Mesenchymal stem cell (in vitro differentiated cells and primary cell): Measurements from ENCODE around the gene NOBOX. TPM values are rescaled to one million over a fixed set of nuclear protein-coding genes. Genes with fewer than 3 reads are reported as not detected.
"Not testable (repeated sequence)": the region's sequence is repeated elsewhere in the genome, so short reads cannot be mapped to it uniquely, and the experiment has no call there.

Source experiments
- DNase-seq: peaks from one replicate; pipeline ENCODE4 v3.0.0-alpha.2; 2013
- H2AFZ ChIP-seq: one replicate; pipeline ENCODE4 v1.6.1; 2013; ENCODE audit warnings: low read depth, mild to moderate bottlenecking, control low read depth, inconsistent platforms, low read length, moderate library complexity
- H2AK5ac ChIP-seq: 2 replicates; pipeline ENCODE4 v1.6.1; 2013; ENCODE audit warnings: low read length, moderate library complexity, mild to moderate bottlenecking, inconsistent platforms; ENCODE audit not compliant: severe bottlenecking
- H2BK120ac ChIP-seq: one replicate; pipeline ENCODE4 v1.6.1; 2013; ENCODE audit warnings: low read depth, mild to moderate bottlenecking, inconsistent platforms, low read length, moderate library complexity
- H2BK12ac ChIP-seq, 2 experiments: one replicate each; pipeline ENCODE4 v1.6.1; 2013; ENCODE audit warnings: inconsistent platforms in 2 of 2, low read length in 2 of 2, mild to moderate bottlenecking in 2 of 2, moderate library complexity in 2 of 2, control low read depth in 1 of 2
- H2BK15ac ChIP-seq: one replicate; pipeline ENCODE4 v1.6.1; 2013; ENCODE audit warnings: mild to moderate bottlenecking, low read depth, inconsistent platforms; ENCODE audit not compliant: poor library complexity, severe bottlenecking
- H2BK5ac ChIP-seq: 2 replicates; pipeline ENCODE4 v1.6.1; 2013; ENCODE audit warnings: low read depth, mild to moderate bottlenecking, low read length, control low read depth, inconsistent platforms; ENCODE audit not compliant: poor library complexity, severe bottlenecking
- H3K14ac ChIP-seq, 2 experiments: one replicate each; pipeline ENCODE4 v1.6.1; 2013; ENCODE audit warnings: inconsistent platforms in 2 of 2, low read length in 2 of 2, control low read depth in 1 of 2, mild to moderate bottlenecking in 1 of 2, moderate library complexity in 1 of 2
- H3K18ac ChIP-seq, 2 experiments: one replicate each; pipeline ENCODE4 v1.6.1; 2013; ENCODE audit warnings: inconsistent platforms in 2 of 2, low read length in 2 of 2, control low read depth in 1 of 2, low read depth in 1 of 2, mild to moderate bottlenecking in 1 of 2
- H3K23ac ChIP-seq, 2 experiments: one replicate each; pipeline ENCODE4 v1.6.1; 2013; ENCODE audit warnings: inconsistent platforms in 2 of 2, low read length in 2 of 2, mild to moderate bottlenecking in 2 of 2, moderate library complexity in 2 of 2, control low read depth in 1 of 2
- H3K27ac ChIP-seq: 2 replicates; pipeline ENCODE4 v1.5.1; 2013; ENCODE audit warnings: mild to moderate bottlenecking, moderate library complexity, low read length, control low read depth, inconsistent platforms; ENCODE audit not compliant: poor library complexity, severe bottlenecking
- H3K27me3 ChIP-seq, 2 experiments: 2 replicates each; pipeline versions ENCODE4 v1.6.1 to v1.7.0; 2013; ENCODE audit warnings: low read length in 2 of 2, mild to moderate bottlenecking in 2 of 2, moderate library complexity in 2 of 2, control low read depth in 1 of 2, inconsistent platforms in 1 of 2; ENCODE audit not compliant: control insufficient read depth in 1 of 2, insufficient read depth in 1 of 2
- H3K36me3 ChIP-seq, 2 experiments: 2 replicates each; pipeline versions ENCODE4 v1.6.1 to v1.7.0; 2013; ENCODE audit warnings: low read length in 2 of 2, control low read depth in 1 of 2, inconsistent platforms in 1 of 2, low read depth in 1 of 2, mild to moderate bottlenecking in 1 of 2; ENCODE audit not compliant: insufficient read depth in 2 of 2, control insufficient read depth in 1 of 2
- H3K4ac ChIP-seq, 2 experiments: one replicate each; pipeline ENCODE4 v1.6.1; 2013; ENCODE audit warnings: inconsistent platforms in 2 of 2, low read length in 2 of 2, mild to moderate bottlenecking in 2 of 2, moderate library complexity in 2 of 2, control low read depth in 1 of 2, low read depth in 1 of 2
- H3K4me1 ChIP-seq: 2 replicates; pipeline ENCODE4 v1.6.1; 2013; ENCODE audit warnings: low read depth, low read length, control low read depth; ENCODE audit not compliant: control insufficient read depth, insufficient read depth
- H3K4me2 ChIP-seq: 2 replicates; pipeline ENCODE4 v1.6.1; 2013; ENCODE audit warnings: low read length, mild to moderate bottlenecking, inconsistent platforms; ENCODE audit not compliant: poor library complexity, severe bottlenecking
- H3K4me3 ChIP-seq, 2 experiments: 2 replicates each; pipeline versions ENCODE4 v1.5.1 to v1.7.0; 2013; ENCODE audit warnings: low read length in 2 of 2, mild to moderate bottlenecking in 2 of 2, control low read depth in 1 of 2, low read depth in 1 of 2; ENCODE audit not compliant: insufficient read depth in 1 of 2
- H3K79me1 ChIP-seq: replicated peaks from 2 replicates; pipeline ENCODE4 v1.6.1; 2013; ENCODE audit warnings: mild to moderate bottlenecking, control low read depth, low read length, inconsistent platforms; ENCODE audit not compliant: poor library complexity, severe bottlenecking
- H3K9ac ChIP-seq: 2 replicates; pipeline ENCODE4 v1.7.0; 2013; ENCODE audit warnings: mild to moderate bottlenecking, low read length, moderate library complexity
- H3K9me3 ChIP-seq: 2 replicates; pipeline ENCODE4 v1.7.0; 2013; ENCODE audit warnings: mild to moderate bottlenecking, low read length; ENCODE audit not compliant: control insufficient read depth
- H4K8ac ChIP-seq: one replicate; pipeline ENCODE4 v1.6.1; 2013; ENCODE audit warnings: inconsistent platforms, mild to moderate bottlenecking, low read length, moderate library complexity
- H4K91ac ChIP-seq: one replicate; pipeline ENCODE4 v1.6.1; 2013; ENCODE audit warnings: mild to moderate bottlenecking, low read length, inconsistent platforms
- WGBS: methylation state at CpG from one replicate; pipeline ENCODE4 v1.1.7; 2013; ENCODE audit warnings: mixed read lengths; 5-methylcytosine and 5-hydroxymethylcytosine counted together
- small RNA-seq: library from polyadenylated mRNA; stranded (forward); fragments of <200 nt; extraction: miRNeasy Mini kit (QIAGEN cat#:217004); gene quantifications from one replicate; pipeline ENCODE3, GENCODE V24; 2013; ENCODE audit warnings: low read depth

The NOBOX gene

GRCh38 chr7:144348625-144349024 is 54.9 kb downstream of the NOBOX start:
- not testable (repeated sequence) for H2AFZ ChIP-seq, H3K27ac ChIP-seq
- no CpG with 5 or more reads among the region's 1 CpG for WGBS

More at GRCh38 chr7:144348625-144349024, 54.9 kb downstream of the NOBOX start:
- not testable (repeated sequence) for DNase-seq, H3K27me3 ChIP-seq, H3K4me1 ChIP-seq, H3K4me3 ChIP-seq, H2BK12ac ChIP-seq, H4K8ac ChIP-seq, H2BK5ac ChIP-seq, H3K23ac ChIP-seq, H2BK120ac ChIP-seq, H3K4ac ChIP-seq, H3K18ac ChIP-seq, H3K14ac ChIP-seq, H2AK5ac ChIP-seq, H3K9me3 ChIP-seq, H3K9ac ChIP-seq, H3K4me2 ChIP-seq, H4K91ac ChIP-seq, H3K36me3 ChIP-seq, H2BK15ac ChIP-seq, H3K79me1 ChIP-seq

Small RNA genes lying within 50 kb of the gene (small RNA-seq; reads per million reads assigned to genes)
- gene RNU6ATAC40P = not detected
